ENCODE measurements around the gene CACTIN.
"Not testable (repeated sequence)": the region's sequence is repeated elsewhere in the genome, so short reads cannot be mapped to it uniquely, and the experiment has no call there.

CACTIN gene

DNA sequence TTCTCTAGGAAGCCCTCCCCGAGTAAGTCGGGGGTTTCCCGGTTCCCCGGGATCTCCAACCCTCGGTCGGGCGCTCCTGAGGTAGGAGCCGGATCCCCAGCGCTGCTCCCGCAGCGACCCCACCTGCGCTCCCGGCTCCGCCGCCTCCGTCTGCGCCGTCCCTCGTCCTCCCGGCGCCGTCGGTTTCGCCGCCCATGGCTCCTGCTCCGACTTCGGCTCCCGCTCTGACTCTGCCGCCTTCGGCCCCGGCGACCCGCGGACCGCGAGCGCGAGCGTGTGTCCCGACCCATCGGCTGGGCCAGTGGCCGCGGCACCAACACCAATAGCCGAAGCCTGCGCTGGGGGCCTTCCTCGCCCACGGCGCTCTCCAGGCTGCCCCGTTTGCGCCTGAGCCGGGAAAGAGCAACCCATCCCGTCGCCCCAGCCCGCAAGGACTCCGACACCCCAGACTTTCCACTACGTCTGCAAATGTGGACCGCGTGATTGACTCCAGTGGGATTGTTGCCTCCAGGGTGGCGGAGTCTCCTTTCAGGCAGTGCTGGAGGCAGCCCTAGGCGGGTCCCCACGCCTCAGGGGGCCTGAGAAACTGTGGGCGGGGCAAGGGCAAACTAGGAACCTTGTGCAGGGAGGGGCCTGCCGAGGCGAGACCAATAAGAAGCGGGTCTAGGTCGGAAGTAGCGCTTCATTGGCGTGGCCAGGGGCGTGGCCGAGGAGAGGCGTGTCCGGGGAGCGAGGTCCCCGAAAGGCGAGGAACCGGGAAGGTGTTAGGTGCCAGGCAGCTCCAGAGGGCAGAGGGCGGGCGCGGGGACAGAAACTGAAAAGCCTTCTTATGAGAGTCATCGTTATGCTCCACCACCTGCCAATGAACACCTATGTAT is at the start of gene CACTIN:
Gene CACTIN, minus strand, starts transcription at position 318 of the 878 bp plus-strand sequence. Its CDS starts 28 bp downstream, at position 290.
- DNase-seq, result peak; percentile 82 to 93

DNA sequence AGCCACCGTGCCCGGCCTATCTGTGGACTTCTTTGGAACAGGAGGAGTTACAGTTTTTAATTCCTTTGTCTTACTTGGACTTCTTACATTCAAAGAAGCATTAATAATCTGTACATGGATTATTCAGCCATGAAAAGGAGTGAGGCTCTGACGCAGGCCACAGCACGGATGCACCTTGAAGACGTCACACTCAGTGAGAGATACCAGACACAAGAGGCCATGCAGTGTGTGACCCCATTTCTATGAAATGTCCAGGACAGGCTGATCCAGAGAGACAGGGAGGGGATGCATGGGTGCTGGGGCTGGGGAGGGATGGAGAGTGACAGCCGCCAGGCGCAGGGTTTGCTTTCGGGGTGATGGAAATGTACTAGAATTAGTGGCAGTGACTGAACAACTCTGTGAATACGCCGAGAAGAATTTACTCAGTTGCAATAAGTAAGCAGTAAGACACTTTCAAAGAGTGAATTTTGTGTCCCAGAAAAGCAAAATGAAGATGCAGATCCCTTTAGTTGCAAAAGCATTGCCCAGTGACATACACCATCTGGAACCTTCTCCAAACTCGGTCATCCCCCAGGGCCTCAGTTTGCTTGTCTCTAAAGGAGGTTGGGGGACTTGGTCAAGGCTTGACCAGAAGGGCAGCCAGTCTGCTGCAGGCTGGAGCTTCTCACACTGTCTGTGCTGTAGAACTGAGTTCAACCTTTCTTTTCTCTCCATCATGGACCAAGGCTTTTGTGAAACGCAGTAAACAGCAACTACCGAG is 48.4 kb upstream of the CACTIN start:
- DNase-seq, result no peak

DNA sequence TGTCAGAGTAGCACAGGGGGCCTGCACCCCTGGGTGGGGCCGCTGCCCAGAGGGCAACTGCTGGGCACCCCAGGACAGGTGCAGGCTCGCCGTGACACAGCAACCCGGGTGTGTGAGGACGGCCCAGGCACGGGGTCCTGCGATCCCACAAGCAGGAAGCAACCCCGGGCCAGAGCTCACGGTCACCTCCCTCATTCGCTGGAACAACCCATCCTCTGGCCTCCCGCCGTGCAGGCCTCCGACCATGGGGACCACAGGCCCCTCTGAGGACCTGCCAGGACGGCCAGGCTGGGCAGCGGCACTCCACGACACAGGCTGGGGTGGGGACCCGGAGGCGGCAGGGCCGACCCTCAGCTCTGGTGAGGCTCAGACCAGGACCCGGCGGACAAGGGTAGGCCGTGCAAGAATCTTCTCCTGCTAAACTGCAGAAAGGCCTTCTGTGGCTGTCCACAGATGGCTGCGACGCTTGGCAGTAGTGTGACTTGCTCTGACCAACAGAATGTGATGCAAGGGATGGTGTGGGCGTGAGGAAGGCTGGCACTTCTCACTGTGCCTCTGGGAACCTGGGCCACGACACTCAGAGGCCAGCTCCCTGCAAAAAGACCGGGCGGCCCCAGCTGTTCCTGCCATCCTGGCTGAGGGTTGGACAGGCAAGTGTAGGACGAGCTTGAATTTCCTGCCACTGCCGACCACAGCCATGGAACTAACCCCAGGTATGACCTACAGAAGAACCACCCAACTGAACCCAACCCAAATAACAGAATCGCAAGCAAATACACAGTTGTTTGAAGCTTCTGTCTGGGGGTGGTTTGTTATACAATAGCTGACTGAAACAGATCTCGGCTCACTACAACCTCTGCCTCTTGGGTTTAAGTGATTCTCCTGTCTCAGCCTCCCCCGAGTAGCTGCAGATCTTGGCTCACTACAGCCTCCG is 47.2 kb upstream of the CACTIN start:
- DNase-seq, result no peak

DNA sequence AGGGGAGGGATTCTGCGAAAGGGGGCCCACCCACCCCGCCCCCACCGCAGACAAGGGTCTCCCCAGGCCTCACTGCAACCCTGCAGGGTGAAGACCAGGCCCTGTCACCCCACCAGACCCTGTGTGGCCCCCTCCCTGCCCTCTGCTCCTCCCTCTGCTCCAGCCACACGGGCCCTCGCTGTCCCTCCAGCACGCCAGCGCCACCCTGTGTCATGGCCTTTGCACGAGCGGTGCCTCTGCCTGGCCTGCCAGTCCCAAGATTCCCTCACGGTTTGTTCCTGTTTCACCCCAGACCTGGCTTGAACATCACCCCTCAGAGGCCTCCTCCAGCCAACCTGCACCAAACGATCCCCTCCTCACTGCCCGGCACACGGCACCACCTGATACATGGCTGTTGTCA is 46.4 kb upstream of the CACTIN start:
- no peak for DNase-seq

DNA sequence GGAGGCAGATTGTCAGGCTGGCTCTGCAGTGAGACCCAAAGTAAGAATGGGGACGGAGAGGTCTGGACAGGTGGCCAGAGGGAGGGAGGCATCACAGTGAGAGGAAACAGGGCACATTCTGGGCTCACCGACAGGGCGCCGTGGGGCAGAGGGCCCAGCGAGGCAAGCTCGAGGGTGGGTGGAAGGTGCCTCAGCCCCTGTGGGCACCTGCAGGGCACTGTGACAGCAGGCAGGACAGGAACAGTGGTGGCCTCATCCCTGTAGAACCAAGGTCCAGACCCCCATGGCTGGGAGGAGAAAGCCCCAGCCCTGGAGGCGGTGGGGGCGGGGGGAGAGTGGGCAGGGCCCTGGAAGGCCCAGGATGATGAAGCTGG is 46.0 kb upstream of the CACTIN start:
- DNase-seq, result no peak

DNA sequence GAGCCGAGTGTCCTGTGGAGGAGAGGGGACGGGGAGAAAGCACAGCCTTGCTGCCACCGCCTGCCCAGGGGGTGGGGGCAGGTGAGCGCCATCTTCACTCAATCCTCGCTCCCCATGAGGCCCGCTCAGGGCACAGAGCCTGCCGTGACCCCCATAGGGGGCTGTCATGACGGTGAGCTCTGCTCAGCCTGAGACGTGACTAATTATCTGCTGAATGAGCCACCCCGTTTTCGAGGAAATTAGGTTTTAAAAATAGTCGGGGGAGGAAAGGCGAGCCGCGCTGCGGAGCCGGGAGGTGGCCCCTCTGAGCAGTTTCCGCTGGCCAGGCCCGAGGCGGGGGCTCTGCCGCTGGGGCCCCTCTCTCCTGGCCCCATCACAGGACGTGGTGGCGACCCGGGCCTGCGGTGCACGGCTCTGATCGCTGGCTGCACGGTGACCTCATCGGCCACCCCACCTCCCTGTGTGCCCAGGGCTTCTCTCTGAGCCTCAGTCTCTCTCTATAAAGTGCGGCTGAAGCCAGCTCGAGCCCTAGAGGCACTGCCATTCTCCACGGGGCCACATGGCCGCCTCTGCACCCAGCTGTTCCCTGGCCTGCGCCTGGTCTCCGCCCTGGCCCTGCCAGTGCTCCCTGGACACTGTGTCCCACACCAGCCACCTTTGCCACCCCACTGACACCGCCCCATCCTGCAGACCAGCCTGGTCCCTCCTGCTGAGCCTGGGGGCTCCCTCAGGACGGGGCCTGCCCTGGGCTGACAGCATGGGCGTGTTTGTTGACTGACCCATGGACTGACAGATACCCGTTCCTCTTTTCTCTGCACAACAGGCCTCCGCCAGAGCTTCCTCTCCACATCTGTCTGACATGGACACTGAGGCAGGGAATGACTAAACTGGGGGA is 45.3 kb upstream of the CACTIN start:
- no peak for DNase-seq

DNA sequence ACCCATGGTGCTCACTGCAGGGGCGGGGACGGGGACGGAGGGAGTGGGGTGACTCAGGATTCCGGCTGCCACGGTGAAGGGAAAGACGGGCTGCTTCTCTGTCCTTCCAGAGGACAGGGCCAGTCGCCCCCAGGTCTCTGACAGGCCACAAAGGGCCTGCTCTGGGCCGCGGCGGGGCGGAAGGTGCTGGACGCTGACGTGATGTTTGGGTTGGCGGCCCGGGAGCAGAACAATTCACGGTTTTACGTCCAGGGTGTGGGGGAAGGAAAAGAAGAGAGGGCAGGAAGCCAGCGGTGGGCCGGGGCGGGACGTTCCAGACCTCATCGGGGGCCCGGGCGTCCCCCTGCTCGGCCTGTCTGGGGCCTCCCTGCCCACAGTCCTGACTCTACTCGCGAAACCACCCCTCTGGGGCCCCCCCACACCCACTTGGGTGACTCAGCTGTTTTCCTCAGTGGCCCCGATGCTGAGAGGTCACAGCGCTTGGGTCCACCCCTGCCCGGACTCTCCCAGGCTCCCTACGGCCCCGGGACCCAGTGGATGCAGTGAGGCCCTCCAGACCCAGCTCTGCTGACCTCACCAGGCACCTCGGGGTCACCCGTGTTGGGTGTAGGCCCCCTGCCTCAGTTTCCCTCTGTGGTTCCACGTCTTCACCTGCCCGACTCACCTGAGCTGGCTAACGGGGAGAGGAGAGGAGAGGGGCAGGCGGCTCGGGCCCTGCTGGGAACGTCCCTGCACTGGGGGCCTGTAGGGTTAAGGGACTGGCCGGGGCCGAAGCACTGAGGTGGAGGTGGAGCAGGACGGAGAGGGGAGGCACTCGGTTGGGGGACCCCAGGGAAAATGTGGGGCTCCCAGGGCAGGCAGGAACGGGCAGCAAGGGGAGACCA is 44.4 kb upstream of the CACTIN start:
- DNase-seq, result no peak

DNA sequence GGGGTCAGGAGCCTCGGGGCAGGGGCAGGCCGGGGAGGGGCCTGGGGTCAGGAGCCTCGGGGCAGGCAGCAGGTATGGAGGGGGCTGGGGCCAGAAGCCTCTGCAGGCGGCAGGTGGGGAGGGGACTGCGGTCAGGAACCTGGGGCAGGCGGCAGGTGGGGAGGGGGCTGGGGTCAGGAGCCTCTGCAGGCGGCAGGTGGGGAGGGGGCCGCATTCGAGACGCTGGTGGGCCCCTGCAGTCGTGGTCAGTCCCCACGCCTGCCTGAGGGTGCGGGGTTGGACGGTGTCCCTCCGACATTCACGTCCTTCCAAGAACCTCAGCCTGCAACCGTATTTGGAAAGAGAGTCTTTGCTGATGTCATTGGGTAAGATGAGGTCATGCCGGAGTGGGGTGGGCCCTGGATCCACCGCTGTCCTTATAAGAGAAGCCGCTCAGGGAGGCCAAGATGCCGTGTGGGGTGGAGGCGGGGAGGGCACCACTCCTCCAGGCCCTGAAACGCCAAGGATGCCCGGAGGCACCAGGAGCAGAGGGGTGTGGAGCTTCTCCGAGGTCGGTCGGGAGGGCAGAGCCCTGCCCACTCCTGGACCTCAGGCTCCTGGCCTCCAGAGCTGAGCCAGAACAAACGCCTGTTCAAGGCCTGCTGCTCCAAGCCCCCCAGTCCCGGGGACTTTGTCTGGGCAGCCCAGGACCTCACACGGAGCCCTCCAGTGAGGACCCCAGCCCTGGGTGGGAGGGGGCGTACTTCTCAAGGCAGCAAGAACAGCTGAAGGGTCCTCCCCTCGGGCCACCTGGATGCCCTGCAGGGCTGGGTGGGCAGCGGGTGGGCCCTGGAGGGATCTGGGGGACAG is 43.6 kb upstream of the CACTIN start:
- DNase-seq, result no peak

DNA sequence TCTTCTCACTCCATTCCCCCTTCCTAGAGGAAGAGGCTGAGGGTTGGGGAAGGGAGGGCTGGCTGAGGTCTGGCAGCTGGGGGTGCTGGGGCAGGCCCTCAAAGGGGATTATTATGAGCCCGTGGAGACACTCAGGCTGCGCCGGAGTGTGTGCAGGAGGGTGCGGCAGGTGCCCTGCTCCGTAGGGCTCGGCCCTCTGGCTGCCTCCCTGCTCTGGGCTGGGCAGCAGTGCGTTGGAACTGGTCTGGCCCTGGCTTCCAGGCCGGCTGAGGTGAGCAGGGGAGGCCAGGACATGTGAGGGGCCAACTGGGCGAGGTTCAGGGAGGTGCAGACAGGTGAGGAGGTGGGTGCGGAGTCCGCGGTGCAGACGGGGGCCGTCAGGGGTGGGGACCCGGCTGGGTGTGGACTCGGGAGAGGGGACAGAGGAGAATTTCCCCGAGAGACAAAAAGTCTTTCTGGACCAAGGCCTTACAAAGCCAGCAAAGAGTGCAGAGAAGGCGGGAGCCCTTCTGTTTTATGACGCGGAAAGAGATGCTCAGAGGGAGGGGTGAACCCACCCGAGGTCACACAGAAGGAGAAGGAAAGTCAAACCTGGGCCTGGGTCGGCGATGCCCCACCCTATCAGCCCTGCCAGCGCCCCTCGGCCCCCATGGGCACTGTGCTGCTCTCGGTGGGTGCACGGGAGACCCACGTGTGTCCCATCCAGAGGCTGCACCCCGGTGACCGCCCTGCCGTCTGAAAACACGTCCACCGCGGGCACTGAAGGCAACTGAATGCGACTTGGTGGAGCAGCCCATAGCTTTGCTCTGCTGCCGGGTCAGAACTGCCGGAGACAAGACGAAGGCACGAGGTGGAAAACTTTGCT is 42.7 kb upstream of the CACTIN start:
- peak in 1 of 2 experiments; percentile 12 for DNase-seq

DNA sequence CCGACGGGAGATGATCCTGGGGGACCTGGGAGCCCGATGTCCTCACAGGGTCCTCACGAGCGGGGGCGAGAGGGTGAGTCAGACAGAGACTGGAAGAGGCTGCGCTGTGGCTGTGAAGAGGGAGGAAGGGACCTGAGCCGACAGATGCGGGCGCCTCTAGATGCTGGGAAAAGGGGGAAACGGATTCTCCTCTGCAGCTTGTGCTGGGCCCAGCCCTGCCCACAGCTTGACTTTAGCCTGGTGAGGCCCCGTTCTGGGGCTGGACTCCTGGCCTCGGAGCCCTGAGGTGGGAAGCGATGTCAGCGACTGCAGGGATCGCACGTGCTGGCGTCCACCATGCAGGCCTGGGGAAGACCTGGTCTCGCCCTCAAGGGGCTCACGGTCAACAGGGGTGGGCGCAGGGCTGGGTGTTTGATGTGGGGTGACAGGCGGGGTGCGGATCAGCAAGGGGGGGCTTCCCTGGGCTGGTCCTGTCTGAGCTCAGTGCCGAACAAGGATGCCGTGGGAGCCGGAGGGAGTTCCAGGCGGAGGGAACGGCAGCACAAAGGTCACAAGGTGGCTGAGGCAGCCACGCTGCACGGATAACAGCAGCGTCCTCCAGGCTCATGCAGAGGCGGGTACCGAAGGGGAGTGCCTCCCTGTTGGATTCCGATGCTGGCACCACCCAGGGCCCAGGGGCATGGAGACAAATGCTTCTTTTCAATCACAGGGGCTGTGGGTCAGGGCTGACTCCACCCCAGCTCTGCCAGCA is 41.9 kb upstream of the CACTIN start:
- no peak for DNase-seq

DNA sequence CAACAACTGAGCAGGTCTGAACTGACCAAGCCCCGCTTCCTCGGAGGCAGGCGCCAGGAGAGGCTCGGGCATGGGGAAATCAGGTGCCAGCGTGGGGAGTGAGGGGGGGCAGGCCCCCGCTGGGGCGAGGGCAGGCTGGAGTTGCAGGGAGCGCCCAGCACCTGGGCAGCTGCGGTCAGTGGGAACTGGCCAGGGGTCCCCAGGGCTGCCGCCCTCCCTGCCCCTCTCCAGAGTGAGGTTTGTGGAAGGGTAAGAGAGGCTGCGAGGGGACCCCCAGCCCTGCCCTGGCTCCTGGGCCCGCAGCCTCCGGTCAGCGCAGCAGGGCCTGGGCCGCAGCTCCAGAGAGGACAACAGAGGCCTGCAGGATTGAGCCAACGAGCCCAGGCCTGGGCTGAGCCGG is 41.2 kb upstream of the CACTIN start:
- DNase-seq, result no peak

DNA sequence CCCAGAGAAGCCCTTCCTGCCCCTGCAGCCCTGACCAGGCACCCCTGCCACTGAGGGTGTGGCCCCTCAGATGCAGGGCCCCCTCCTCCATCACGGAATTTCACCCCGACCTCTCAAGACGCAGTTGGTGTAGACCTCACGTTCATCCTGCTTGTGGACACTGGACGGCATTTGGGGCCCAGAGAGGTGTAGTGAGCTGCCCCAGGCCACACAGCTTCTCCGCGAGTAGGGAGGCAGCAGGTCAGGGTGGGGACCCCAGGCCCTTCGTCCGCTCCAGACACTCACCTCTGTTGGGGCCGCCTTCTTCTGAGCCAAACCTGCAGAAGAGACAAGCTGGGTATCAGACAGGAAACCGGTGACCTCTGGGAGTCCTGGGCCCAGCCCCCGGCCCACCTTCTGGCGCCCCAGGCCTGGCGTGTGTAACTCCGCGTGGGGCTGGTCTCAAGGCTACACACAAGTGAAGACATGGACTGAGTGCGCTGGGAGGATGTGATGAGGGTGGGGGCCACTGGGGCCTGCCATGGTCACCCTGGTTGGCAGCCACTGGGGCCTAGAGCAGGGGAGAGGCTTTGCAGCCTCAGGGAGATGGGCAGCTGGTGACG is 40.5 kb upstream of the CACTIN start:
- DNase-seq, result no peak

DNA sequence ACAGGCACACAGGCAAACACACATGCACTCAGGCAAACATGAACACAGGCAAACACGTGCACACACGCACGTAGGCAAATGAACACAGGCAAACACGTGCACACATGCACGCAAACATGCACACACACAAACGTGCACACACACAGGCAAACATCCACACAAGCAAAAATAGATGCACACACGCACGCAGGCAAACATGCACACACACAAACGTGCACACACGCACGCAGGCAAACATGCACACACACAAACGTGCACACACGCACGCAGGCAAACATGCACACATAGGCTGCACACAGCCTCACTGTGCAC is 39.9 kb upstream of the CACTIN start:
- DNase-seq, result not testable (repeated sequence)

DNA sequence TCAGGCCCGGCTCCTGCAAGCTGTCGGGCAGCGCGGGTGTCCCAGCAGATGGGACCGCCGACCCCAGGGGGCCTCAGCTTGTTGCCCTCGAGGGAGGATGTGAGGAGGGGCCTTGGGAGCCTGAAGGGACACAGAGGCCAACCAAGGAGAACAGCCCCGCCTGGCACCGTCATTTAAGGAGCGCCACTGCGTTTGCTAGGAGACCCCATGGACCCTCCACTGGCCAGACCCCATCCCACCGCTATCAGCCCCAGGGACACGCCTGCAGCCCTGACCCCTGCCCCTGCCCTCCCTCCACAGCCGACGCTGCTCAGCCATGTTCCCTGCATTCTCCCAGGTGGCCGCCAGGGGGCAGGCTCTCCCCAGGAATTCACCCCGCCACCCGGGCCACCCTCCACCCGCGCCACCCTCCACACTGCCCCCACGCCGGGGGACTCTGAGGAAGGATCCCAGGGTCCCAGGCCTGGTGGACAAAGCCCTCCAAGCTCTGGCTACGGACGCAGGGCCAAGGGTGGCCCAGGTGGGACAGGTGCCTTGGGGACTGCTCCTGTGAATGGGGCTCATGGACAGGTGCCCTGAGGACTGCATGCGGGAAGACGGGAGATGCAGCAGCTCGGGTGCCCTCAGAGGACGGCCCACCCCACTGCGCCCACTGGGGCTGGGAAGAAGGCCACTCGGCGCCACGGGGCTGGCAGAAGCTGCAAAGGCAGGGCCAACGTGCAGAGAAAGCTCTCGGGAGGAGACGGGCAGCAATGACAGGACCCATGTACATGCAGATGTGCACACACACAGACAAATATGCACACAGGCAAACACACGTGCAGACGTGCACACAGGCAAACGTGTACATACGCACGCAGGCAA is 39.3 kb upstream of the CACTIN start:
- peak in 1 of 2 experiments; percentile 30 for DNase-seq

DNA sequence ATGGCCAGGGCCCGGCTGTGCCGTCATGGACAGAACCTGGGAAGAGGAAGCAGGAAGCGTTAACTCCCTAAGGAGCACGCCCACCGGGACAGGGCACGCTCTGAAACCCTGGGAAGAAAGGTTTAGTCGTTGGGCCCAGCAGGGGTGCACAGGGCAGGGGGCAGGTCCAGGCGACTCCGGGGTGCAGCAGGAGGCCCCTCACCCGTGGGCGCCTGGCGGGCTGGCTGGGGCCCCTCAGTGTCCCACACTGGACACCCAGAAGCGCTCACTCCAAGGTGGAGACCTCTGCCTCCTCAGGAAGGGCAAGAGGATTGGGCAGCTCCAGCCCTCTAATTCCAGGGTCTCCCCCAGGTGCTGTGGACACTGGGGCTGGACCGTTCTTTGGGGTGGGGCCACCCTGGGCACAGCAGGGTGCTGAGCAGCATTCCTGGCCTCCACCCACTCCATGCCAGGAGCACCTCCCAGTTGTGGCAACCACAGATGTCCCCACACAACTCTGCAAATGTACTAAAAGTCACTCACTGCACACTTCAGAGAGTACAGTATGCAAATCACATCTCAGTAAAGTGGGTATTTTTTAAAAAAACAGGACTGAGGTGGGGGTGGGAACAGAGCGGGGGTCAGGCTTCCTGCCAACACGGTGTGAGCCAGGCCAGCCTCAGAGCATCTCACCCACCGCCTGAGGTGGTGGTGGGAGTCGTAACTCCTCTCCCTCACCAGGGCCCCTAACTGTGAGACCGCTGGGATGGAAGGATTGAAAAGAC is 38.5 kb upstream of the CACTIN start:
- DNase-seq, result no peak

DNA sequence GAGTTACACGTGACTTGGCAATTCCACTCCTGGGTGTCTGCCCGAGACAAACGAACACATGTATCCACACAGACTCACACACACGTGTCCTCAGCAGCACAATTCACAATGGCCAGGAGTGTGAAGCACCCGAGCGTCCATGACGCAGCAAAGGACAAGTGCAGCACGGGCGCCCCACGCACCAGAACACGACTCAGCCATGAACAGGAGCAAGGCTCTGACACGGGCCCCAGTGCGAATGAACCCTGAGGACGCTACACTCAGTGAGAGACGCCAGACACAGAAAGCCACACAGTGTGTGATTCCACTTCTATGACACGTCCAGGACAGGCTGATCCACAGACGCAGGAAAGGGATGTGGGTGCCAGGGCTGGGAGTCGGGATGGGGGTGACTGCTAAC is 37.2 kb upstream of the CACTIN start:
- DNase-seq, result no peak

All from cerebellar nuclear complex (tissue), 1 donor.